ENCODE measurements around the gene NT5DC4.

- TF ChIP-seq, protein P1, sequence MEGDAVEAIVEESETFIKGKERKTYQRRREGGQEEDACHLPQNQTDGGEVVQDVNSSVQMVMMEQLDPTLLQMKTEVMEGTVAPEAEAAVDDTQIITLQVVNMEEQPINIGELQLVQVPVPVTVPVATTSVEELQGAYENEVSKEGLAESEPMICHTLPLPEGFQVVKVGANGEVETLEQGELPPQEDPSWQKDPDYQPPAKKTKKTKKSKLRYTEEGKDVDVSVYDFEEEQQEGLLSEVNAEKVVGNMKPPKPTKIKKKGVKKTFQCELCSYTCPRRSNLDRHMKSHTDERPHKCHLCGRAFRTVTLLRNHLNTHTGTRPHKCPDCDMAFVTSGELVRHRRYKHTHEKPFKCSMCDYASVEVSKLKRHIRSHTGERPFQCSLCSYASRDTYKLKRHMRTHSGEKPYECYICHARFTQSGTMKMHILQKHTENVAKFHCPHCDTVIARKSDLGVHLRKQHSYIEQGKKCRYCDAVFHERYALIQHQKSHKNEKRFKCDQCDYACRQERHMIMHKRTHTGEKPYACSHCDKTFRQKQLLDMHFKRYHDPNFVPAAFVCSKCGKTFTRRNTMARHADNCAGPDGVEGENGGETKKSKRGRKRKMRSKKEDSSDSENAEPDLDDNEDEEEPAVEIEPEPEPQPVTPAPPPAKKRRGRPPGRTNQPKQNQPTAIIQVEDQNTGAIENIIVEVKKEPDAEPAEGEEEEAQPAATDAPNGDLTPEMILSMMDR (IDR thresholded peaks at IDR 0.05; ENCODE audit: low read length): no peak
- no peak for TF ChIP-seq EZH2 (IDR thresholded peaks at IDR 0.05; ENCODE audit: borderline replicate concordance, low read length)
Observed at GRCh38 chr2:112723547-112723940, 2.7 kb downstream of the NT5DC4 start.

All from OCI-LY1 (cell line).